Measurements from ENCODE around the gene ZNF532.

The ZNF532 gene

GRCh38 chr18:59006461-59007067, 141.9 kb downstream of the ZNF532 start:
- TF ChIP-seq POLR2AphosphoS5 (IDR thresholded peaks at IDR 0.05; ENCODE audit: low read depth, low read length) (no peak), FOXP2 (optimal IDR thresholded peaks at IDR 0.05; ENCODE audit: borderline replicate concordance, extremely low read depth, extremely low read length, insufficient read depth) (no peak), TAF1 (IDR thresholded peaks at IDR 0.05; ENCODE audit: borderline replicate concordance, insufficient read depth, low read length) (no peak), SIN3A (IDR thresholded peaks at IDR 0.05; ENCODE audit: borderline replicate concordance, insufficient read depth, low read length) (no peak), REST (IDR thresholded peaks at IDR 0.05; ENCODE audit: insufficient read depth in 1 of 2, low read depth in 2 of 2, low read length in 2 of 2) (no peak)

GRCh38 chr18:59008302-59008974, 143.8 kb downstream of the ZNF532 start:
- TF ChIP-seq SIN3A (IDR thresholded peaks at IDR 0.05; ENCODE audit: borderline replicate concordance, insufficient read depth, low read length): no peak
- no peak for TF ChIP-seq TAF1 (IDR thresholded peaks at IDR 0.05; ENCODE audit: borderline replicate concordance, insufficient read depth, low read length)

- TF ChIP-seq SIN3A (IDR thresholded peaks at IDR 0.05; ENCODE audit: borderline replicate concordance, insufficient read depth, low read length) (no peak), POLR2AphosphoS5 (IDR thresholded peaks at IDR 0.05; ENCODE audit: low read depth, low read length) (no peak), REST (IDR thresholded peaks at IDR 0.05; ENCODE audit: insufficient read depth in 1 of 2, low read depth in 2 of 2, low read length in 2 of 2) (no peak), FOXP2 (optimal IDR thresholded peaks at IDR 0.05; ENCODE audit: borderline replicate concordance, extremely low read depth, extremely low read length, insufficient read depth) (no peak), TAF1 (IDR thresholded peaks at IDR 0.05; ENCODE audit: borderline replicate concordance, insufficient read depth, low read length) (no peak)
Observed at GRCh38 chr18:59009846-59010245, 145.2 kb downstream of the ZNF532 start.

- TF ChIP-seq TAF1 (IDR thresholded peaks at IDR 0.05; ENCODE audit: borderline replicate concordance, insufficient read depth, low read length) (no peak), FOXP2 (optimal IDR thresholded peaks at IDR 0.05; ENCODE audit: borderline replicate concordance, extremely low read depth, extremely low read length, insufficient read depth) (no peak), SIN3A (IDR thresholded peaks at IDR 0.05; ENCODE audit: borderline replicate concordance, insufficient read depth, low read length) (no peak), REST (IDR thresholded peaks at IDR 0.05; ENCODE audit: insufficient read depth in 1 of 2, low read depth in 2 of 2, low read length in 2 of 2) (no peak), POLR2AphosphoS5 (IDR thresholded peaks at IDR 0.05; ENCODE audit: low read depth, low read length) (no peak)
Observed at GRCh38 chr18:59011289-59011688, 146.6 kb downstream of the ZNF532 start.

GRCh38 chr18:59011786-59012185, 147.1 kb downstream of the ZNF532 start:
- no peak for TF ChIP-seq FOXP2 (optimal IDR thresholded peaks at IDR 0.05; ENCODE audit: borderline replicate concordance, extremely low read depth, extremely low read length, insufficient read depth)
